Bronchial epithelial cell (primary cell): Measurements from ENCODE around the gene GNG5. TPM values are rescaled to one million over a fixed set of nuclear protein-coding genes. Genes with fewer than 3 reads are reported as not detected.
A peak's percentile ranks its signal among the peaks of the same experiment; 100 is the strongest.

Source experiments
- DNase-seq: peaks from one replicate; pipeline ENCODE4 v3.0.0-alpha.2; 2010; ENCODE audit warnings: low read depth
- FAIRE-seq: peaks from 2 replicates; lab custom pipeline; 2011; peaks lifted over from hg19 to GRCh38; lab: Jason Lieb, UNC
- H3K27me3 ChIP-seq: 2 replicates; pipeline ENCODE4 v1.5.1; 2011; ENCODE audit warnings: low read length; ENCODE audit not compliant: control insufficient read depth, insufficient read depth
- H3K36me3 ChIP-seq: 2 replicates; pipeline ENCODE4 v1.5.1; 2011; ENCODE audit warnings: low read length; ENCODE audit not compliant: control insufficient read depth, insufficient read depth
- H3K4me3 ChIP-seq: 2 replicates; pipeline ENCODE4 v1.5.1; 2011; ENCODE audit warnings: mild to moderate bottlenecking, low read depth, low read length, control low read depth
- total RNA-seq: library from RNA; depleted of rRNA; stranded (reverse); fragments of >200 nt; gene quantifications from 2 replicates; pipeline ENCODE4 v1.2.1, GENCODE V29; 2014
- TF ChIP-seq, protein P1 (sequence below): IDR thresholded peaks from 2 replicates; pipeline ENCODE4 v1.5.1; 2011; ENCODE audit warnings: mild to moderate bottlenecking, moderate library complexity, low read length, control low read depth, inconsistent platforms; ENCODE audit not compliant: insufficient read depth, severe bottlenecking

GNG5 gene
- total RNA-seq, 1 donor from 2014 or later, result 8.4 TPM

DNA sequence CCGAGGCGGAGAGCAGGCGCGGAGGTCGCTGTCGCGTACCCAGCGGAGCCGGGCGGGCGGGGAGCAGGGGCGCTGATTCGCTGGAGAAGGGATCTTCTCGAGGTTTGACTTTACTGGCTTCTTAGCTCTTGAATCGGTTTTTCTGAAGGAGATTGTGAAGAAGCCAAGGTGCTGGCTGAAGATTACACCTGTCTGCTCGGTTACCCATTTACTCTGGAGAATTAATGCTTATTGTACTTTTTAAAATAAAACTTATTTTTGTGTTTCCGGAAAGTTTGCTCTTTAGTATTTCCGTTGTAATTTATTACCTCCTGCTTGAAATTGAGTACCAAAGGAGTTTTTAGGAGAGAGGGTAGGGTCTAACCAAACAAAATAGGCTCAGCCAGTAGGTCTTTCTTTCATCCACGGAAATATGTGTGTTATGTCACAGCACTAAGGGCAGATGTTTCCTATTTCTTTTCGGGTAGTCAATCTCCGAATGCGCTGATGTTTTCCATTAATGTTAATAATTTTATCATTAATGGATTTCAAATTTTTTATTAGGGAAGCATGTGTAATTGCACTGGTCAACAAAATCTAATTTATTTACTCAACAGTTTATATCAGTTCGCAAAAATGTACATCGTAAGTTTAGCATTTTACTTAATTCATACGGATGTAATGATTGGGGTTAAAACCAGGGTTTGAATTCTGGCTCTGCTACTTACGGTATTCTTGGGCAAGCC is 510 bp upstream of the GNG5 start:
- peak overlapping the region; percentile 76 for H3K4me3 ChIP-seq
- no peaks in the 10 kb centered on the region for H3K36me3 ChIP-seq
- H3K27me3 ChIP-seq, result no peaks in the 10 kb centered on the region
- DNase-seq (no peak), FAIRE-seq (no peak)
- TF ChIP-seq, protein P1, sequence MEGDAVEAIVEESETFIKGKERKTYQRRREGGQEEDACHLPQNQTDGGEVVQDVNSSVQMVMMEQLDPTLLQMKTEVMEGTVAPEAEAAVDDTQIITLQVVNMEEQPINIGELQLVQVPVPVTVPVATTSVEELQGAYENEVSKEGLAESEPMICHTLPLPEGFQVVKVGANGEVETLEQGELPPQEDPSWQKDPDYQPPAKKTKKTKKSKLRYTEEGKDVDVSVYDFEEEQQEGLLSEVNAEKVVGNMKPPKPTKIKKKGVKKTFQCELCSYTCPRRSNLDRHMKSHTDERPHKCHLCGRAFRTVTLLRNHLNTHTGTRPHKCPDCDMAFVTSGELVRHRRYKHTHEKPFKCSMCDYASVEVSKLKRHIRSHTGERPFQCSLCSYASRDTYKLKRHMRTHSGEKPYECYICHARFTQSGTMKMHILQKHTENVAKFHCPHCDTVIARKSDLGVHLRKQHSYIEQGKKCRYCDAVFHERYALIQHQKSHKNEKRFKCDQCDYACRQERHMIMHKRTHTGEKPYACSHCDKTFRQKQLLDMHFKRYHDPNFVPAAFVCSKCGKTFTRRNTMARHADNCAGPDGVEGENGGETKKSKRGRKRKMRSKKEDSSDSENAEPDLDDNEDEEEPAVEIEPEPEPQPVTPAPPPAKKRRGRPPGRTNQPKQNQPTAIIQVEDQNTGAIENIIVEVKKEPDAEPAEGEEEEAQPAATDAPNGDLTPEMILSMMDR, result no peak

DNA sequence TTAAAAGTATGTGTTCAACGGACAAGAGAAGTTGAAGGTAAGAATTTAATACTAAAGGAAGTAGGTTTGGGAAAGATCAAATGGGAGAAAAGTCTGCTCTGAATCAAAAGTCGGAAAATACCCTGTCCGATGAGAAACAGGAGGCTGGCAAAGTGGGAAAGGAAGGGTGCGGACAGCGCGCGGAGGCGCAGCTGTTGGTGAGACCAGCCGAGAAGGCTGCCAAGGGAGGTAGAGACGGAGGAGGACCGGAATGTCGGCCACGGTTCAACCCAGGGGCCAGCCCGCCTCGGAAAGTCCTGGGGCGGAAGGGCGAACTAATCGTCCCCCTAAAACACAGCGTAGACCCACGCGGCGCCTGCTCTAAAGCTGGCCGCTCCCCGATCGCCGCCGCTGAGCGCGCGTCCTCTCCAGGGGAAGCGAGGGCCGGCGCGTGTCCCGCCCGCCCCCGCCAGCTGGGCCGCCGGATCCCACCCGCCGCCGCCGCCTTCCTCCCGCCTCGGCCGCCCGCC is 834 bp downstream of the GNG5 start:
- TF ChIP-seq, protein P1, result no peak
- H3K36me3 ChIP-seq, result peaks cover 2% of the 10 kb centered on the region
- no peak for FAIRE-seq
- peak overlapping the region; percentile 76 for H3K4me3 ChIP-seq
- no peaks in the 10 kb centered on the region for H3K27me3 ChIP-seq
- DNase-seq, result peak; percentile 34

DNA sequence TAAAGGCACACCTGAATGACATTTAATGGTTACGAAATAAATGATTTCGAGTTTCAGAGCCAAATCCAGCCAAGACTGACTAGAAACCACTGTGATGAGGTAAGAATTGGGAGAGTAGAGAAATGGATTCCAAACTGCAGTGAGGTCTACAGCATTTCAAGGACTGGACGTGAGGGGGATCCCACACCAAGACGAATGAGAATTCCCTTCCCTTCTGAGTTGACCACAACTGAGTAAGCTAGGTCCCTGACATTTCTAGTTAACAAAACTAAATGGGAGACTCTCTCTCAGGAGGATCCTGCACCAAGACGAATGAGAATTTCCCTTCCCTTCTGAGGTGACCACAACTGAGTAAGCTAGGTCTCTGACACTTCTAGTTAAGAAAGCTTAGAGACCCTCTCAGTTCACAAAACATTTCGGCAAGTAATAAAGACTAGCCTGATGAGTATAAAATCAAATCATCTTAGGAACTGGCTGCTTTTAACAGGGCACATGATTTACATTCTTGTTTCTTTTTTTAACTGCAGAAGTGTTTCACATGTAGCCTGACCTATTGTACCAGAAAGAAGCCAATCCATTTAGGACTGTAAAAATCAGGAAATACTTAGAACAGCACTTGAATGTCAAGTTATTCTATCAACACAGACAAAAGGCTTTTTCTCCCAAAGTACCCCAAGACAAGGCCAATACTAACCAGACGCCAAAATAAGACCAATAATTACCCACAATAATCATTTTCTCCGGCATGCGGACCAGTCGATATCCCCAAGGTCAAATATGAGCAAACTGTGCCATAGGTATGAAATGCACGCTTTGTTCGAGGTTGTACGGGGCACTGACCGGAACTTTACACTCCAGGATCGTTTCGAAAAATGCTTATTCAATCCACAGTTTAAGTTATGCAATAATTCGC is 1.5 kb downstream of the GNG5 start:
- FAIRE-seq (no peak), DNase-seq (peak; percentile 38)
- TF ChIP-seq, protein P1, result no peak
- H3K36me3 ChIP-seq, result peaks cover 4% of the 10 kb centered on the region
- no peaks in the 10 kb centered on the region for H3K27me3 ChIP-seq
- peak overlapping the region; percentile 76 for H3K4me3 ChIP-seq

GRCh38 chr1:84502927-84503326 is 3.5 kb downstream of the GNG5 start:
- TF ChIP-seq, protein P1, result no peak

DNA sequence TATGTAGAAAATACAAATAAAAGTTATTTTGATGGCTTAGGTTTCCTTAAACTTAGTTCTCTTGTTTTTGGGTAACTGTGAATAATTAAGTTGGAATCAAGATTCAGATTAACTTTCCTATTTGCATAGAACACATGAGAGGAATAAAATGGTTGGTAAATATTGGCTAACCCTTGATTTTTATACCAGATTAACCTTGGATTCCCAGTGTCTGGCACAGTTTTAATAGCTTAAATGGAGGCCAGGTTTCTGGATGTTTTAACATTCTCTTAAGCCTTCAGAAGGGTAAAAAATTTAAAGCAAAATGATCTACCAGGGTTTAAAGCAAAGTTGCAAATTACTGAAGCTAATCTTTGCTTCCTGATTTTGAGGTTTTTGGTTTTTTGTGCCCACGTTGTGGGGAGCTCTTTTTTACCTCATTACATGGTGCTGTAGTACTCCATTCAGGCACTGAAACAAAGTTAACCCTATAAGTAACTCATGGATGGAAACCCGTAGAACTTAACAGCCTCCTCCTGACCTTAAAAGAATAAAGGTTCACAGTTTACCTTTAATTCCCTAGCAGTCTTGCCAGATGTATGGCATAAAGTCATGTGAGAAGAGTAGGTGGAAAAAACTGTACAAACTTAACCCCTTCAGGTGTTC is 8.6 kb downstream of the GNG5 start:
- DNase-seq, result no peak
- H3K27me3 ChIP-seq, result no peaks in the 10 kb centered on the region
- FAIRE-seq, result no peak
- TF ChIP-seq, protein P1, result no peak
- no peak overlapping the region for H3K4me3 ChIP-seq
- peaks cover 7% of the 10 kb centered on the region for H3K36me3 ChIP-seq

More at GRCh38 chr1:84502927-84503326, 3.5 kb downstream of the GNG5 start:
- peaks cover 5% of the 10 kb centered on the region for H3K36me3 ChIP-seq
- DNase-seq, result no peak
- H3K4me3 ChIP-seq, result no peak overlapping the region
- FAIRE-seq, result no peak
- no peaks in the 10 kb centered on the region for H3K27me3 ChIP-seq
